ENCODE measurements around the gene OTOG.

The OTOG gene

DNA sequence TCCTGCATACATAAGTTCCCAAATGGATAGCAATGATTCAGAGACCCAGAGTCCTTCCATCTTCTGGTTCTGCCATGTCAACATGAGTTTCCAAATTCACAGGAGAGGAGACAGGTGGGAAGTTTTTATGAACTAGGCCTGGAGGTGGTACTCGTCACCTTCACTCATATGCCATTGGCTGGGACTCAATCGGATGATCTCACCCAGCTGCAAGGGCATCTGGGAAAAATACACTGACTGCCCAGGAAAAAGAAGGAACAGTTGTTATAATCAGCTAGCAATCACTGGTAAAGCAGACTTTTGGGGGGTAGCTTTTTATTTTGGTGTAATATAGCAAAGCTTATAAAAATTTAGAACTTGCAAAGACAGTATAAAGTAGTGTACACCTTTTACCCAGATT, 83.9 kb downstream of the OTOG start:
- Mint-ChIP-seq H3K4me1 (no peaks in the 10 kb centered on the region), H3K4me3 (no peak overlapping the region), H3K27ac (no peak overlapping the region), H3K9me3 (no peaks in the 10 kb centered on the region), H3K36me3 (no peaks in the 10 kb centered on the region), H3K27me3 (peaks cover 12% of the 10 kb centered on the region)

DNA sequence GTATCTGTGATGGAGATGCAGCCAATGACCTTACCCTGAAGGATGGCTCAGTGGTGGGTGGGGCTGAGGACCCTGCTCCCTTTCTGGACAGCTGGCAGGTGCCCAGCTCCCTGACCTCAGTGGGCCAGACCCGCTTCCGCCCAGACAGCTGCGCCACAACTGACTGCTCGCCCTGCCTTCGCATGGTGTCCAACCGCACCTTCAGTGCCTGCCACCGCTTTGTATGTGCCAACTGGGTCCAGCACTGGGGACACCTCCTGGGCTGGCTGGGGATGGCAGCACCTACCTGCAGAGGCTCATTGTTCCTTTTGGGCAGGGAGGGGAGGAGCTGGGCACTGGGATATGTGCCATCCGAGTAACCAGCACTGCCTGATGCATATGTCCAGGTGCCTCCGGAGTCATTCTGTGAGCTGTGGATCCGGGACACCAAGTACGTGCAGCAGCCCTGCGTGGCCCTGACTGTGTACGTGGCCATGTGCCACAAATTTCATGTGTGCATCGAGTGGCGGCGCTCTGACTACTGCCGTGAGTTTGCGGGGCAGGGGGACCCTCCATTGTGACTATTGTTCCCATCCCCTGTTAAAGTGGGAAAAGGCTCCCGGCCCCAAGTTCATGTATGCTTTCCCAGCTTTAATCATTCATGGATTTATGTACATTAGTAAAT, 84.8 kb downstream of the OTOG start:
- Mint-ChIP-seq H3K9me3 (no peaks in the 10 kb centered on the region), H3K36me3 (no peaks in the 10 kb centered on the region), H3K4me3 (no peak overlapping the region), H3K27ac (no peak overlapping the region), H3K27me3 (peaks cover 10% of the 10 kb centered on the region), H3K4me1 (no peaks in the 10 kb centered on the region)

DNA sequence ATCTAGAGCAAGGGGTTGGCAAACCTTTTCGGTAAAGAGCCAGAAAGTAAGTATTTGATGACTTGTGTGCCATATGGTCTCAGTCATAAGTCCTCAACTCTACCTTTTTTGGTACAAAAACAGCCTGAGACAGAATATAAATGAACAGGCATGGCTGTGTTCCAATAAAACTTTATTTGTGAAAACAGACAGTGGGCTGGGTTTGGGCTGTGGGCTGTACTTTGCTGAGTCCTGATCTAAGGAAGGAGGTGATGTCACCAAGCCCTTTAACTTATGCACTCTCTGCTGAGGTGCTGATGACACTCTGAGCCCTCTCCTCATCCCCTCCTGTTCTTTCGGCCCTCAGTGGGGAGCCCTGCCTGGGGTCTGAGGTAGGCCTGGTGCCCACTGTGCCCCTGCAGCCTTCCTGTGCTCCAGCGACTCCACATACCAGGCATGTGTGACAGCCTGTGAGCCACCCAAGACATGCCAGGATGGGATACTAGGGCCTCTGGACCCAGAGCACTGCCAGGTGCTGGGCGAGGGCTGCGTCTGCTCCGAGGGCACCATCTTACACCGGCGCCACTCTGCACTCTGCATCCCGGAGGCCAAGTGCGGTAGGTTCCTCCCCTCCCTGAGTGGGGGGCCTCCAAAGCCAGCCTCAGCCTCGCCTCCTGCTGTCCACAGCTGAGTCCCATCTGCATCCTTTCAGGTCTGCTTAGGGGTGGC, 86.4 kb downstream of the OTOG start:
- no peak overlapping the region for H3K27ac Mint-ChIP-seq
- no peaks in the 10 kb centered on the region for H3K4me1 Mint-ChIP-seq
- no peaks in the 10 kb centered on the region for H3K36me3 Mint-ChIP-seq
- H3K27me3 Mint-ChIP-seq: peaks cover 5% of the 10 kb centered on the region
- no peaks in the 10 kb centered on the region for H3K9me3 Mint-ChIP-seq
- no peak overlapping the region for H3K4me3 Mint-ChIP-seq

DNA sequence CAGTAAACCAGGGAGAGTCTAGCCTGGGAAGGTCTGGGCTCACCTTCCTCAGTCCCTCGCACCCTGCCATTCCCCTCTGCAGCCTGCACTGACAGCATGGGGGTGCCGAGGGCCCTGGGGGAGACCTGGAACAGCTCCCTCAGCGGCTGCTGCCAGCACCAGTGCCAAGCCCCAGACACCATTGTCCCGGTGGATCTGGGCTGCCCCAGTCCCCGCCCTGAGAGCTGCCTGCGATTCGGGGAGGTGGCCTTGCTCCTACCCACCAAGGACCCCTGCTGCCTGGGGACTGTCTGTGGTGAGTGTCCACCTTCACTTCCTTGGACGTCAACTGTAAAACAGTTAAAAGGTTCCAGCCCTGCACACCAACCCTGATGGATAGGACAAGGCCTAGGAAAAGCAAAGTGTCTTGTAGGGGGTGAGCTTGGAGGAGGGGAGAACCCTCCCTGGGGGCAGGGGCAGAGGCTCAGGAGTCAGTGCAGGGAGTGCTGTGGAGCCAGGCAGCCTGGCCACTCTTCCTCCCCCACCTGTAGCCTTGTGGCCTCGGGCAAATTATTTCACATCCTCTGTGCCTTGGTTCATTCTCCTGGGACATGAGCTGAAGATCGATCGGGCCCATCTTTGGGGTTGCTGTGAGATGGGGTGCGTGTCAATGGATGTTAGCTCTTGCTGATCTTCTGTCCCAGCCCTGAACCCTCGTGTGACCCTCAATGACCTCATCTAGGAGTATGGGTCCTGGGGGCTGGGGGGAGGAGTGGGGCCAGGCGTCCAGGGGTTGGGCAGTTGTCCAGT, 87.1 kb downstream of the OTOG start:
- Mint-ChIP-seq H3K4me3 (no peak overlapping the region), H3K4me1 (no peaks in the 10 kb centered on the region), H3K27ac (no peak overlapping the region), H3K36me3 (no peaks in the 10 kb centered on the region), H3K9me3 (no peaks in the 10 kb centered on the region), H3K27me3 (peaks cover 1% of the 10 kb centered on the region)

DNA sequence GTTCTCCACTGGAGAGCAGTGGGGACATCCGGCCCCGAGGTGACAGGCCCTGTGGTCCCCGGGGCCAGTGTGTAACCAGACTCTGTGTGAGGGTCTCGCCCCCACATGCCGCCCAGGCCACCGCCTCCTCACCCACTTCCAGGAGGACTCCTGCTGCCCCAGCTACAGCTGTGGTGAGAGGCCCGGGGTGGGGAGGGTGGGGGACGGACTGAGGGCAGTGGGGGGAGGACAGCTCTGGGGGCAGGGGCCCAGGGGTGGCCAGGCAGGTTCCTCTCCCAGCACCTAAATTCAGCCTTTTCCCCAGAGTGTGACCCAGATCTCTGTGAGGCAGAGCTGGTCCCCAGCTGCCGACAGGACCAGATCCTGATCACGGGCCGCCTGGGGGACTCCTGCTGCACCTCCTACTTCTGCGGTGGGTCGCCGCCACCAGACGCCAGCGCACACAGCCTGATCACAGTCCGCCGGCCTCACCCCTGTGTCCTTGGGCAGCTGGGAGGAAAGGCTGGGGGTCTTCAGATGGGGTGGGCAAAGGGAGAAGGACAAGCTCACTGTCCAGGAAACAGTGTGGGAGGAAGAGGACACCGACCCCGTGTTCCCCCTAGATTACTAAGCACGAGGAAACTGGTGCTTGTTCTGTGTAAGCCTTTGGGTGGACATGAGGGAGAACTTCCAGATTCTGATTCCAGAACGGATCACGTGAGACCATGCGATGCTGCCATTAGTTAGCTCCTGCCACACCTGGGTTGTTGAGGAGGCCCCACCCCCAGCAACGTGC, 87.9 kb downstream of the OTOG start:
- Mint-ChIP-seq H3K9me3 (no peaks in the 10 kb centered on the region), H3K36me3 (no peaks in the 10 kb centered on the region), H3K4me3 (no peak overlapping the region), H3K27me3 (peaks cover 1% of the 10 kb centered on the region), H3K4me1 (no peaks in the 10 kb centered on the region), H3K27ac (no peak overlapping the region)

DNA sequence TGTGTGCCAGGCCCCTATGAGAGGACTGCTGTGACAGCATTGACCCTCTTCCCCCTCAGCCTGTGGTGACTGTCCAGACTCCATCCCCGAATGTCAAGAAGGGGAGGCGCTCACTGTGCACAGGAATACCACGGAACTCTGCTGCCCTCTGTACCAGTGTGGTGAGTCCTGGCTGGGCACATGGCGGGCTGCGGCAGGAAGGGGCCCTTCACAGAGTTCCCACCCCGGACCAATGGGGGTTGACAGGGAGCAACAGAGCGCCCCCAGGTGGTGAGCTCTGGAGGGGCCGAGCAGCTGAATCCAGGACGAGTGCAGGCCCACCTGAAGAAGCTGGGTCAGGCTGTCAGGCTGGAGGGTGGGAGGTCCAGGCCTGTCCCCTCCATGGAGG, 88.5 kb downstream of the OTOG start:
- H3K4me1 Mint-ChIP-seq: no peaks in the 10 kb centered on the region
- no peak overlapping the region for H3K4me3 Mint-ChIP-seq
- no peaks in the 10 kb centered on the region for H3K9me3 Mint-ChIP-seq
- no peak overlapping the region for H3K27ac Mint-ChIP-seq
- H3K36me3 Mint-ChIP-seq: no peaks in the 10 kb centered on the region
- peaks cover 1% of the 10 kb centered on the region for H3K27me3 Mint-ChIP-seq

DNA sequence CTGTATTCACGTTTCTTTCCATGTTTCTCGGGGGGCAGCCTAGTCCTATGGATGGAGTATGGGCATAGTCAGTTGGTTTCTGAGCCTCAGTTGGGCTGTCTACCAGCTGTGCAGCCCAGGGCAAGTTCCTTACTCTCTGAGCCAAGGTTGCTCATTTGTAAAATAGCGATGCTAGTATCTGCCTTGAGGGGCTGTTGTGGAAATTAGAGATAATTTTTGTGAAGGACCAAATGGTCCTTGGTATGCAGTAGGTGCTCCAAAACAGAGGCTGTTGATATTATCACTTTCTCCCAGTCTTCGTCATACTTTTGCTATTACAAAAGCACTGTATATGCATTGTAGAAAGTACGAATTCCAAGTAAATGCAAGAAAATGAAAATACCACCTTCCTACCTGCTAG, 89.7 kb downstream of the OTOG start:
- Mint-ChIP-seq H3K27ac (no peak overlapping the region), H3K4me3 (no peak overlapping the region), H3K4me1 (no peaks in the 10 kb centered on the region), H3K9me3 (no peaks in the 10 kb centered on the region), H3K36me3 (no peaks in the 10 kb centered on the region), H3K27me3 (peaks cover 1% of the 10 kb centered on the region)

DNA sequence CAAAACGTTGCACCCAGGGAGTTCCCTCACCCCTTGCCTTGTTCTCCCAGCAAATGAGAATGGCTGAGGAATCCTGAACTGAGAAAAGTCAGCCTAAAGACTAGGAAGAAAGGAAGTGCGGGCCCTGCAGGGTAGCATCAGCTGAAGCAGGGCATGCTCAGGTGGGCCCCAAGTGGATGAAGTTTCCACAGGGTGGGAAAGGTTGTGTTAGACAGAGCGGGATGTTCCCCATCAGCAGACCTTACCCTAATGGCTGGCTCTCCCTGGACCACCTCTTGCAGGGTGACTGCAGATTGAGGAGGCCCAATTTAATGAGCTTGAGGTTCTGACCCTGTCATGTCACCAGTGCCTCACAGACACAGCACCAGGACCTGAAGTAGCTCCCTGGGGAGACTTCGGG, 90.8 kb downstream of the OTOG start:
- no peak overlapping the region for H3K27ac Mint-ChIP-seq

DNA sequence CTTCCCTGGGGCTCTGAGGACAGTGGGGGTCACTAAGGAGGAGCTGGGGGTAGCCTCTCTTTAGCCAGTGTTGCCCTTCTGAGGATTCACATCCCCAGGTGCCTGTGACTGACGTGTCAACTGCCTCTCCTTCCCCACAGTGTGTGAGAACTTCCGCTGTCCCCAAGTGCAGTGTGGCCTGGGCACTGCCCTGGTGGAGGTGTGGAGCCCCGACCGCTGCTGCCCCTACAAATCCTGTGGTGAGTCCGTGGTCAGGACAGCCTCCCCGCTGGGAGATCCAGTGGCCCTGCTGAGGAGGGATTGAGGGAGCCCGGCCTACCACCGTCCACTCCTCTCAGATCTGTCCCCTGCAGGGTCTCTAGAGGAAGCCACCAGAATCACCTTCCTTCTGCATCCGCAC, 91.3 kb downstream of the OTOG start:
- Mint-ChIP-seq H3K27ac (no peak overlapping the region), H3K4me1 (no peaks in the 10 kb centered on the region), H3K9me3 (no peaks in the 10 kb centered on the region), H3K36me3 (no peaks in the 10 kb centered on the region), H3K27me3 (peaks cover 1% of the 10 kb centered on the region), H3K4me3 (no peak overlapping the region)

More for the DNA sequence above, 90.8 kb downstream of the OTOG start:
- no peak overlapping the region for H3K4me3 Mint-ChIP-seq
- H3K4me1 Mint-ChIP-seq: no peaks in the 10 kb centered on the region
- no peaks in the 10 kb centered on the region for H3K9me3 Mint-ChIP-seq
- no peaks in the 10 kb centered on the region for H3K36me3 Mint-ChIP-seq
- H3K27me3 Mint-ChIP-seq: peaks cover 1% of the 10 kb centered on the region

DNA sequence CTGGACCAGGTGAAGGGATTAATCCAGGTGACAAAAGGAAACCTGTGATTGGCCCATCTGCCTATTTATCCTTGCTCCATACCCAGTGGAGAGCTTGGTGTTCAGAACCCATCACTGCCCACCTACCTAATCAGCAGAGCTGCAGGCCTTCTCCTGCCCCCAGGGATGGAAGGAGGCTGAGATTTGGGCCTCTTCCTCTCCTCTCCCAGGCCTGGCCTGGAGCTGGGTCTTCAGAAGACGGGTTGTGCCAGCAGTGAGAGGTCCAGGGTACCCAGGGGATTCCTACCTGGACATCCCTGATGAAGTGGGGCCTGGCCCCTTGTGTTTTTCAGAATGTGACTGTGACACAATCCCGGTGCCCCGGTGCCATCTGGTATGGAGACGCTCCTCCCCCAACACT, 92.0 kb downstream of the OTOG start:
- H3K27ac Mint-ChIP-seq: no peak overlapping the region
- H3K27me3 Mint-ChIP-seq: peaks cover 1% of the 10 kb centered on the region
- H3K4me1 Mint-ChIP-seq: no peaks in the 10 kb centered on the region
- H3K36me3 Mint-ChIP-seq: no peaks in the 10 kb centered on the region
- H3K9me3 Mint-ChIP-seq: no peaks in the 10 kb centered on the region
- no peak overlapping the region for H3K4me3 Mint-ChIP-seq

DNA sequence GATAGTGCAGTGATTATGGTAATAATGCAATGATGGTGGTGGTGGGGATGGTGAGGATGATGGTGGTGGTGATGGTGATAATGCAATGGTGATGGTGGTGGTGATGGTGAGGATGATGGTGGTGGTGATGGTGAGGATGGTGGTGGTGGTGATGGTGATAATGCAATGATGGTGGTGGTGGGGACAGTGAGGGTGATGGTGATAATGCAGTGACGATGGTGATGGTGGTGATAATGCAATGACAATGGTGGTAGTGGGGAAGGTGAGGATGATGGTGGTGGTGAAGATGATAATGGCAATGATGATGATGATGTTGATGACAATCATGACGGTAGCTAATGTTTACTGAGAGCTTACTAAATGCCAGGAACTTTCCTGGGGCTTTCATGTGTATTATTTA, 92.7 kb downstream of the OTOG start:
- Mint-ChIP-seq H3K4me3 (no peak overlapping the region), H3K27me3 (peaks cover 1% of the 10 kb centered on the region), H3K27ac (no peak overlapping the region), H3K9me3 (no peaks in the 10 kb centered on the region), H3K36me3 (no peaks in the 10 kb centered on the region), H3K4me1 (no peaks in the 10 kb centered on the region)

DNA sequence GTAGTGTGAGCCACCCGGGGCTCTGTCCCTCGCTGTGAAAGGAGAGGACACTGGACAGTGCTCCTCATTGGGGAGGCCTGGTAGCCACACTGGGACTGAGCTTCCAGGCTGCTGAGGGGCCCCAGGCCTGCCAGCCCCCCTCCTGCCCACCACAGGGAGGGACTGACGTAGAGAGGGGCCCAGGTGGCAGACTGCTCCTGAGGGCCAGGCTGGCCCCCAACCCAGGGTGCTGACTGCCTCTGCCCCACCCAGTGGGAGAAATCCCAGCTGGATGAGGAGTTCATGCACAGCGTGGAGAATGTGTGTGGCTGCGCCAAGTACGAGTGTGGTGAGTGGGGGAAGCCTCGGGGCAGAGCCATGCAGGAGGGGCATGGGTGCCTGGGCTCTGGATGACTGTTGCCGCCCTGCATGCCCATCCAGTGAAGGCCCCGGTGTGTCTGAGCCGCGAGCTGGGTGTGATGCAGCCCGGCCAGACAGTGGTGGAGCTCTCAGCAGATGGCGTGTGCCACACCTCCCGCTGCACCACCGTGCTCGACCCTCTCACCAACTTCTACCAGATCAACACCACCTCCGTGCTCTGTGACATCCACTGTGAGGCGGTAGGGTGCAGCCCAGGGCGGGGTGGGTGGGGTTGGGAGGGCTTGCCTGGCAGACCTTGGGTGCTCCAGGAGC, 93.6 kb downstream of the OTOG start:
- H3K27ac Mint-ChIP-seq: no peak overlapping the region
- H3K27me3 Mint-ChIP-seq: peaks cover 1% of the 10 kb centered on the region
- no peak overlapping the region for H3K4me3 Mint-ChIP-seq
- no peaks in the 10 kb centered on the region for H3K36me3 Mint-ChIP-seq
- no peaks in the 10 kb centered on the region for H3K9me3 Mint-ChIP-seq
- no peaks in the 10 kb centered on the region for H3K4me1 Mint-ChIP-seq

DNA sequence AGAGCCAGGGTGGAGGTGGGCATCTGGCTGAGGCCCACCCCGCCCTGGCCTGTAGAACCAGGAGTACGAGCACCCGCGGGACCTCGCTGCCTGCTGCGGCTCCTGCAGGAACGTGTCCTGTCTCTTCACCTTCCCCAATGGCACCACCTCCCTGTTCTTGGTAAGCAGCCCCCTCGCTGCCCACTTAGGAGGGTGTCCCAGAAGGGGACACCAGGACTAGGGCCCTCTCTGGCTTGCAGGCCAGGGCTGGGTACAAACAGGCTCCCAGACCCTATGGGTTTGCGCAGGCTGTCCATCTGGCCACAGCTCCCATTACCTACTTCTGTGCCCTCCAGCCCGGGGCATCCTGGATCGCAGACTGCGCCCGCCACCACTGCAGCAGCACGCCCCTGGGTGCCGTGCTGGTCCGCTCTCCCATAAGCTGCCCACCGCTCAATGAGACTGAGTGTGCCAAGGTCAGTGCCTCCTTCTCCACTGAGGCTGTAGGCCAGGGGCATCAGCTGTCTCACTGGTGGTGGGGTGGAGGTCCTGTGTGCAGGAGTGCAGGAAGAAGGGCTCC, 94.8 kb downstream of the OTOG start:
- H3K9me3 Mint-ChIP-seq: no peaks in the 10 kb centered on the region
- no peaks in the 10 kb centered on the region for H3K4me1 Mint-ChIP-seq
- H3K27me3 Mint-ChIP-seq: peaks cover 1% of the 10 kb centered on the region
- no peak overlapping the region for H3K4me3 Mint-ChIP-seq
- no peak overlapping the region for H3K27ac Mint-ChIP-seq
- no peaks in the 10 kb centered on the region for H3K36me3 Mint-ChIP-seq

DNA sequence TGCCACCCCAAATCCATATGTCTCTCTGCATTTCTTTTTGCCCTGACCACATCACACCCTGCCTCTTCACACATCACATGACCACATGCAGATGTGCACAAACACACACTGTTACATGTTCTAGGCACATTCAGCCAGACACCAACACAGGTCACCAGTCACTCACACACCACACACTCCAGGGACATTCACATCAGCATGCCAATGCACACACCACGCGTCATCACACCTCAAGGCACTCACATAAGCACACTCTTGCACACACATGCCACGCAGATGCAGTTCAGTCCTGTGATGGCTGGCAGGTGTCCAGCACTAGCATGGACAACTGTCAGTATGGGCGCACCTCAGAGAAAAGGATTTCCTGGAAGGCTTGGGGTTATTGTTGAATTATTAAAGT, 95.3 kb downstream of the OTOG start:
- Mint-ChIP-seq H3K27ac (no peak overlapping the region), H3K4me3 (no peak overlapping the region), H3K9me3 (no peaks in the 10 kb centered on the region), H3K27me3 (no peaks in the 10 kb centered on the region), H3K36me3 (no peaks in the 10 kb centered on the region), H3K4me1 (no peaks in the 10 kb centered on the region)

DNA sequence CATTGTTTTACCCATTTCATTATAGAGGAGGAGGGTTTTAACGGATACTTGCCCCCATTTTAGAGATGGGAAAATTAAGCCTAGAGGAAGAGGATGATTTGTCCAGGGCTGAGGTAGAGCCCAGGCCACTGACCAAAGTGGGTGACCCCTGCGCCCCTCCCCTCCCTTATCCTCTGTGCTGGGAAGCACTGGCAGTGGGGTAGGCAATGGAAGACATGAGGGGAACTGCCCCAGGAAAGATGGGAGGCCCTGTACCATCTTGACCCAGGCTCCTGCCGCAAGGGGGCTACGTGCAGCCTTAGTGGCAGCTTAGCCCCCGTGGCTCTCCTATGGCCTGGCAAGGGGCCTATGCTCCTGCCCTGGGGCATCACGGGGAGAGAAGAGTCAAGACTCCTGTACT, 95.9 kb downstream of the OTOG start:
- Mint-ChIP-seq H3K27ac (no peak overlapping the region), H3K9me3 (no peaks in the 10 kb centered on the region), H3K4me3 (no peak overlapping the region), H3K4me1 (no peaks in the 10 kb centered on the region), H3K27me3 (peaks cover 5% of the 10 kb centered on the region), H3K36me3 (no peaks in the 10 kb centered on the region)

Measured in activated naive CD4-positive, alpha-beta T cell treated with anti-CD3 and anti-CD28 coated beads, Interleukin-2, amount 50 U/mL, for 24 hours (primary cell).